Fibroblast of skin of back (primary cell): ENCODE data around the gene SLC25A41. TPM values are rescaled to one million over a fixed set of nuclear protein-coding genes. Genes with fewer than 3 reads are reported as not detected.

Experiments used
- DNase-seq: peaks from one replicate; pipeline ENCODE4 v3.0.0-alpha.2; 2013
- polyA plus RNA-seq, 2 experiments: library from polyadenylated mRNA; unstranded; fragments of 120-200 nt; gene quantifications; one replicate each; pipeline ENCODE4 v1.2.1, GENCODE V29; 2013; ENCODE audit not compliant: insufficient read length in 2 of 2

The SLC25A41 gene
- polyA plus RNA-seq (2013, experiment 1 of 2; ENCODE audit: insufficient read length): not detected
- polyA plus RNA-seq (2013, experiment 2 of 2; ENCODE audit: insufficient read length): not detected

- no peak for DNase-seq
These were observed at the start of gene SLC25A41 for GRCh38 chr19:6433663-6434062. Gene SLC25A41, minus strand, starts transcription at chr19:6433763. Its CDS starts 70 bp downstream, at chr19:6433693.

- no peak for DNase-seq
These were observed 49.7 kb upstream of the SLC25A41 start for GRCh38 chr19:6483235-6483634.

GRCh38 chr19:6482343-6482686, 48.8 kb upstream of the SLC25A41 start:
- DNase-seq: no peak

- no peak for DNase-seq
These were observed 48.2 kb upstream of the SLC25A41 start, which contains the start of gene DENND1C for GRCh38 chr19:6481541-6482342. Gene DENND1C, minus strand, starts transcription at chr19:6481787. Its CDS starts 92 bp downstream, at chr19:6481695.

GRCh38 chr19:6480848-6481415, 47.4 kb upstream of the SLC25A41 start:
- no peak for DNase-seq

GRCh38 chr19:6479836-6480398, 46.4 kb upstream of the SLC25A41 start:
- no peak for DNase-seq

DNA sequence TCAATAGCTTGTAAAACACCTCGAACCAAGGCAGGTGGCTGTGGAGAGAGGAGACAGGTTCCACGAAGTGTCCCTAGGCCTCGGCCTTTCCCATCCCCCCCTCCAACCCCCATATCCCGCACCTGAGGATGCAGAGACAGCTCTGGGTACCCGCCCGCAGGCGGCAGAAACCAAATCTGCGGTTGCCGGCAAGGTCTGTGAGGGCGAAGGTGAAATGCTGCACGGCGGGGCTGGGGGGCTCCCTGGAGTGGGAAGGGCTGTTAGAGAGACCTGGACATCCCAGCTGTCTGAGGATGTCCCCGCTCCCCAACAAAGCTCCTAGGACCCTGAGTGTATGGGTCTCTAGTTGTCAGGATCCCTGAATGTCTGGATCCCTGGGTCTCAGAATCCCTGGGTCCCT, 45.3 kb upstream of the SLC25A41 start:
- DNase-seq: no peak

DNA sequence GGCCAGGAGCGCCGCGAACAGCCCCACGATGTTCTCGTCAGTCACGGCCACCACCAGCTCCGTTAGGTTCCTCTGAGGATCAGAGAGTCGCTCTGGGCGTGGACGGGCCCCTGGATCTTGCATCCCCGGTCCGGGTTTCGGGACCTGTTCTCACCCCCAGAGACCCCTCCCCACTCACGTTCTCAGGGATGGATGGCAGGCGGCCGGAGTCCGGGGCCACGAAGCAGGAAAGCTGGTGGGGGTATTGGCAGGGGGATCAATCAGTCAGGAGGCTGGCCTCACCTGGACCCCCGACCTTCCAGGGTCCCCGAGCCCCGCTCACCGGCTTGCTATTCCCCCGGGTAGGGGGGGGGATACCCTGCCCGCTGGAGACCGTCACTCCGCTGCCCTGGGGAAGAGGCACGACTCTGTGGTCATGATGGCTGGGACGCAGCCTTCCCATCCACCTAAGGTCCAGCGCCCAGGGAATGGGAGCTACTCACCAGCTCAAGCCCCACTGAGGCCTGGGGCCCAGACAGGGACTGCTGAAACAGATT, 43.4 kb upstream of the SLC25A41 start:
- no peak for DNase-seq

- DNase-seq: peak; percentile 43
These were observed 42.8 kb upstream of the SLC25A41 start for GRCh38 chr19:6476155-6476895.

GRCh38 chr19:6475321-6476108, 42.0 kb upstream of the SLC25A41 start:
- no peak for DNase-seq

DNA sequence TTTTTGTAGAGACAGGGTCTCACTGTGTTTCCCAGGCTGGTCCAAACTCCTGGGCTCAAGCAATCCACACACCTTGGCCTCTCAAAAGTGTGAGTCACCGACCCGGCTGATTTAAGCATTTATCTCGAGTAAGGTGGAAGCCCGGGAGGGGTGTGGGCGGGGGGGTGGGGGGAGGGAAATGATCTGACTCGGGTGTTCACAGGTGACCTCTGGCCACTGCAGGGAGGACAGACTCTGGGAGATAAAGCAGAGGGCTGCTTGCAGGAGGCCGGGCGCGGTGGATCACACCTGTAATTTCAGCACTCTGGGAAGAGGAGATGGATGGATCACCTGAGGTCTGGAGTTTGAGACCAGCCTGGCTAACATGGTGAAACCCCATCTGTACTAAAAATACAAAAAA, 40.1 kb upstream of the SLC25A41 start:
- DNase-seq: no peak

GRCh38 chr19:6472713-6473112, 39.1 kb upstream of the SLC25A41 start:
- DNase-seq: no peak

DNA sequence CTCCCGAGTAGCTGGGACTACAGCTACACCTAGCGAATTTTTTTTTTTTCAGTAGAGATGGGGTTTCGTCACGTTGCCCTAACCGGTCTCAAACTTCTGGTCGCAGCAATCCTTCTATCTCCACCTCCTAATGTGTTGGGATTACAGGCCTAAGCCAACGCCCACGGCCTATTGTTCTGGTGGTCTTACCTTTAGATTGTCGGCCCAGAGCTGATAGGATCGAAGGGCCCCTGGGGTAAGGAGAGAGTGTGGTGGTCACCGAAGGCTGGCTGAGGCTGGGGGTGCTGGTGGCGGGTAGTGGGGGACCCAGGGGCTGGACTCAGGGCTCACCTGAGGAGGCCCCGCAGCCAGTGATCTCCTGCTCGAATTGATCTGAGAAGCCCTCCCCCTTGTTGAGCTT, 37.5 kb upstream of the SLC25A41 start:
- no peak for DNase-seq

GRCh38 chr19:6470173-6470572, 36.6 kb upstream of the SLC25A41 start:
- no peak for DNase-seq

DNA sequence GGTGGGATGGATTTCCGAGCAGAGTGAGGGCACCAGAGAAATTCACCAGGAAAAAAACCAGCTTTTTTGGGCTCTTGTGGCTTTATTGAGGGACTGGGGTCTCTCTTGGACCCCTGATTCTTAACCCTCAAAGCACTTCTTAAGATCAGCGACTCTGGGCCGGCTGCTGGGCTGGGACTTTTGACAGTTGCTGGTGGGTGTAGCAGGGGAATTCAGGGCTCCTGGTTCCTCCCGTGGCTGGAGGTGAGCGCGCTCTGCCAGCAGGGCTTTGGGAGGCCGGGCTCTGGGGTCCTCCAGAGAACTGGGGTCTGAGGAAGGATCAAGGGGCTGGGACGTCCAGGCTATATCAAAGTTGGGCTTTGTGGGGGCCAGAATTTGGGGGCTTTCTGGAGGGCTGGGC, 33.8 kb upstream of the SLC25A41 start:
- DNase-seq: no peak

GRCh38 chr19:6466526-6467248, 33.1 kb upstream of the SLC25A41 start:
- DNase-seq: no peak

- no peak for DNase-seq
These were observed 32.1 kb upstream of the SLC25A41 start for GRCh38 chr19:6465663-6466062.

DNA sequence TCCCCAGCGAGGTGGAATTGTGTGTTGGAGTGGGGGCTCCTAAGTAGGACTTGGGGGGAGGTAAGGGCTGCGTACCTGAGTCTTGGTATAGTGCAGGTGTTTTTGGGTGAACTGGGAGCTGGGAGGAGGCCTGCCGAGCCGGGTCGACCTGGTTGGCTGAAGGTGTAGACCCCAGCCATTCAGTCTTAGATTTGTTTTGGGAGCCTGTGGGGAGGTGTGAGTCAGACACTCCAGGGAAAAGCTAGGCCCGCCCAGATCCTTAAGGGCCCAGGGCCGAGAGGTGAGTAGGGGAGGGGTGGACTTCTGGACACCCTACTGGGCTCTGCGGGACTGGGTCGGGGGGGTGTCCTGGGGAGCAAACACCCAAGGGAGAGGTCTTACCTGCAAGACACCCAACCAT, 31.4 kb upstream of the SLC25A41 start:
- DNase-seq: no peak

DNA sequence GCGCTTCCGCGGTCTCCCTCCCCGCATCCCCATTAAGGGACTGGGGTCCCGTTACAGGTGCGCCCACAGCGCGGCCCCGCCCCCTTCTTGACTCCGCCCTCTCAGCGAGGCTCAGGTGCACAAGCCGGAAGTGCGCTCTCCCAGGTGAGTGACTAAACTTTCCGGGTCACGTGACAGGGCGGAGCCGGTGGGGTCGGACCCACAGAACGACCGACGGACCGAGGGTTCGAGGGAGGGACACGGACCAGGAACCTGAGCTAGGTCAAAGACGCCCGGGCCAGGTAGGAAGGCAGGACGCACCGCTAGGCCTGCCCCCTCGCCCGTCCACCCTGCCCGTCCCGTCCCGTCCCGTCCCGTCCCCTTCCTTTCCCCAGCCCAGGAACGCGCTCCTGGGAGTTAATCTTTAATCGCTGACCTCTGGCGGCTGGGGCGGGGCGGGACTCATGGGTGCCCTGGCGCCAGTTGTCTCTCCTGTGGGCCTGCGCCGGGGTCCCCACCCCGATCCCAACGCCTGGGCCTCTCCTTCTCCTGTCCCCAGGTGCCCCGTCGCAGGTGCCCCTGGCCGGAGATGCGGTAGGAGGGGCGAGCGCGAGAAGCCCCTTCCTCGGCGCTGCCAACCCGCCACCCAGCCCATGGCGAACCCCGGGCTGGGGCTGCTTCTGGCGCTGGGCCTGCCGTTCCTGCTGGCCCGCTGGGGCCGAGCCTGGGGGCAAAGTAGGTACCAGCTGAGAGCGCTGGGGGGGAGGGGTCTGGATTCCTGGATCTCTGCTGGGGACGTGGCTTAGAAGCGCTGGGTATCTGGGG, 30.7 kb upstream of the SLC25A41 start, which contains the start of gene CRB3:
CRB3 (plus strand) TSS at position 202 of the 804 bp plus-strand sequence; CDS start at position 633, 431 bp downstream.
- DNase-seq: no peak
